HCT116 (cell line): ENCODE results near the gene LSM4. TPM values are rescaled to one million over a fixed set of nuclear protein-coding genes. Genes with fewer than 3 reads are reported as not detected.

Experiments used
- ATAC-seq: fragments of 200-7000 bp; cut with Tn5 transposase; 2 replicates; pipeline ENCODE4 v1.9.1; 2020; ENCODE audit warnings: mild to moderate bottlenecking, moderate library complexity
- BruUV-seq: library from RNA; stranded (reverse); fragments of 400-500 nt; replicated peaks from 2 replicates; lab custom pipeline; 2021; lab: Mats Ljungman, UMichigan
- CTCF ChIA-PET: fragments of 300-600 bp; sonication (Branson Sonifier 250); formaldehyde crosslinking; loops from one replicate; lab custom pipeline; 2021; ENCODE audit warnings: antibody characterized with exemption; lab: Charles Lee
- POLR2A ChIA-PET: fragments of 300-600, 350-600 bp; sonication (Branson Sonifier 250); formaldehyde crosslinking; loops from one replicate; lab custom pipeline; 2021; ENCODE audit warnings: antibody characterized with exemption; lab: Charles Lee
- RAD21 ChIA-PET, 2 experiments: fragments of 300-600 bp; sonication (Branson Sonifier 250); formaldehyde crosslinking; loops; one replicate each; lab custom pipeline; 2023; ENCODE audit warnings: low total read pairs in 2 of 2; ENCODE audit not compliant: uncharacterized antibody in 2 of 2, unreplicated experiment in 2 of 2, low non-redundant PET in 1 of 2; lab: Charles Lee
- DNase-seq: peaks from one replicate; pipeline ENCODE4 v3.0.0-alpha.2; 2010; ENCODE audit warnings: low read depth, low spot score
- H2AFZ ChIP-seq: fragments of 200-600 bp; shearing (Covaris generic), sonication (generic); 2 replicates; pipeline ENCODE4 v1.6.1; 2017; ENCODE audit warnings: low read depth, mixed run types, mixed read lengths, antibody characterized with exemption, low read length; ENCODE audit not compliant: poor library complexity, severe bottlenecking
- H3K27ac ChIP-seq: 2 replicates; pipeline ENCODE4 v1.5.1; 2012; ENCODE audit warnings: low read depth, low read length
- H3K27me3 ChIP-seq: fragments of 200-600 bp; sonication (generic); 2 replicates; pipeline ENCODE4 v1.6.1; 2016; ENCODE audit warnings: mixed run types, low read length, mixed read lengths; ENCODE audit not compliant: insufficient read depth
- H3K36me3 ChIP-seq, 2 experiments: fragments of 200-500 bp in 1 of 2; fragments of 200-600 bp in 1 of 2; sonication (Bioruptor generic) in 1 of 2; sonication (generic) in 1 of 2; 2 replicates each; pipeline versions ENCODE4 v1.5.1 to v1.6.1; 2014 to 2016; ENCODE audit warnings: low read length in 2 of 2, inconsistent platforms in 1 of 2, mixed read lengths in 1 of 2, mixed run types in 1 of 2; ENCODE audit not compliant: insufficient read depth in 2 of 2, control insufficient read depth in 1 of 2
- H3K4me1 ChIP-seq, 2 experiments: fragments of 200-600 bp in 1 of 2; sonication (generic) in 1 of 2; 2 replicates each; pipeline versions ENCODE4 v1.5.1 to v1.6.1; 2012 to 2017; ENCODE audit warnings: low read length in 2 of 2, inconsistent platforms in 1 of 2, mild to moderate bottlenecking in 1 of 2, mixed read lengths in 1 of 2, mixed run types in 1 of 2, moderate library complexity in 1 of 2; ENCODE audit not compliant: insufficient read depth in 2 of 2, control insufficient read depth in 1 of 2
- H3K4me2 ChIP-seq: fragments of 200-600 bp; sonication (generic); 2 replicates; pipeline ENCODE4 v1.6.1; 2017; ENCODE audit warnings: mixed run types, low read length, mixed read lengths
- H3K4me3 ChIP-seq, 2 experiments: fragments of 200-600 bp in 1 of 2; sonication (generic) in 1 of 2; replicated peaks in 1 of 2; 2 replicates each; pipeline ENCODE4 v1.5.1; 2011 to 2016; ENCODE audit warnings: low read length in 2 of 2, control low read depth in 1 of 2, low read depth in 1 of 2, mild to moderate bottlenecking in 1 of 2, mixed read lengths in 1 of 2, mixed run types in 1 of 2
- H3K79me2 ChIP-seq: fragments of 200-600 bp; sonication (generic); 2 replicates; pipeline ENCODE4 v1.6.1; 2017; ENCODE audit warnings: mild to moderate bottlenecking, mixed run types, low read length, moderate library complexity, mixed read lengths; ENCODE audit not compliant: insufficient read depth
- H3K9ac ChIP-seq: fragments of 200-600 bp; sonication (generic); 2 replicates; pipeline ENCODE4 v1.6.1; 2016; ENCODE audit warnings: low read length, mixed read lengths
- H3K9me2 ChIP-seq: fragments of 200-600 bp; sonication (generic), shearing (Covaris generic); 2 replicates; pipeline ENCODE4 v1.6.1; 2017; ENCODE audit warnings: mixed run types, mild to moderate bottlenecking, moderate library complexity; ENCODE audit not compliant: insufficient read depth
- H3K9me3 ChIP-seq, 2 experiments: fragments of 200-500 bp in 1 of 2; fragments of 200-600 bp in 1 of 2; sonication (Bioruptor generic) in 1 of 2; sonication (generic) in 1 of 2; 2 replicates each; pipeline ENCODE4 v1.6.1; 2014 to 2017; ENCODE audit warnings: low read length in 2 of 2, mixed read lengths in 2 of 2, inconsistent platforms in 1 of 2, low read depth in 1 of 2, mild to moderate bottlenecking in 1 of 2, mixed run types in 1 of 2, moderate library complexity in 1 of 2; ENCODE audit not compliant: control insufficient read depth in 1 of 2, insufficient read depth in 1 of 2
- H4K20me1 ChIP-seq: fragments of 200-600 bp; sonication (generic), shearing (Covaris generic); 2 replicates; pipeline ENCODE4 v1.6.1; 2017; ENCODE audit warnings: mixed run types, mild to moderate bottlenecking, moderate library complexity; ENCODE audit not compliant: insufficient read depth
- EGR1 ChIP-seq: IDR thresholded peaks from 2 replicates; pipeline ENCODE4 v1.6.1; 2012; ENCODE audit warnings: low read depth
- ELF1 ChIP-seq: IDR thresholded peaks from 2 replicates; pipeline ENCODE4 v1.6.1; 2012; ENCODE audit warnings: low read depth, borderline replicate concordance
- EZH2phosphoT487 ChIP-seq: fragments of 200-600 bp; IDR thresholded peaks from 2 replicates; pipeline ENCODE4 v1.6.1; 2018; ENCODE audit warnings: antibody characterized with exemption, borderline replicate concordance
- MAX ChIP-seq: IDR thresholded peaks from 2 replicates; pipeline ENCODE4 v1.6.1; 2012
- POLR2A ChIP-seq: IDR thresholded peaks from 2 replicates; pipeline ENCODE4 v1.7.0; 2011; ENCODE audit warnings: borderline replicate concordance; ENCODE audit not compliant: insufficient read depth, insufficient read length; ENCODE audit errors: extremely low read depth
- POLR2AphosphoS5 ChIP-seq: IDR thresholded peaks from 2 replicates; pipeline ENCODE4 v1.6.1; 2011; ENCODE audit warnings: mild to moderate bottlenecking, low read depth, low read length, moderate library complexity
- RAD21 ChIP-seq: IDR thresholded peaks from 2 replicates; pipeline ENCODE4 v1.6.1; 2012; ENCODE audit warnings: low read depth, mild to moderate bottlenecking
- REST ChIP-seq: IDR thresholded peaks from 2 replicates; pipeline ENCODE4 v1.6.1; 2012; ENCODE audit warnings: low read depth
- SRF ChIP-seq: IDR thresholded peaks from 2 replicates; pipeline ENCODE4 v1.6.1; 2012; ENCODE audit warnings: low read depth
- TCF7L2 ChIP-seq: IDR thresholded peaks from 2 replicates; pipeline ENCODE4 v1.7.0; 2011; ENCODE audit warnings: borderline replicate concordance, inconsistent platforms; ENCODE audit not compliant: insufficient read depth, insufficient read length; ENCODE audit errors: extremely low read depth
- YY1 ChIP-seq: IDR thresholded peaks from 2 replicates; pipeline ENCODE4 v1.6.1; 2011; ENCODE audit warnings: low read length, low read depth, moderate library complexity, mild to moderate bottlenecking; ENCODE audit not compliant: insufficient replicate concordance; ENCODE audit errors: extremely low read depth
- intact Hi-C: fragments of 100-400 bp; cut with micrococcal nuclease; formaldehyde crosslinking; loops from 2 replicates; pipeline ENCODE4 v1.10.0; 2022
- total RNA-seq: library from RNA; stranded (reverse); gene quantifications from one replicate; pipeline ENCODE4 v1.2.1, GENCODE V29; 2021; ENCODE audit not compliant: unreplicated experiment
- TF ChIP-seq, protein P1 (sequence below): IDR thresholded peaks from 2 replicates; pipeline ENCODE4 v1.6.1; 2011; ENCODE audit warnings: mild to moderate bottlenecking, low read length, moderate library complexity; ENCODE audit not compliant: insufficient replicate concordance; ENCODE audit errors: extremely low read depth

The LSM4 gene
- total RNA-seq, 1 experiment from 2014 or later = 400 TPM

- no peaks in the 10 kb centered on the region for H3K79me2 ChIP-seq
- no peak for ATAC-seq
- no peak for DNase-seq
- H3K9ac ChIP-seq = no peak overlapping the region
- H4K20me1 ChIP-seq = no peaks in the 10 kb centered on the region
- RAD21 ChIA-PET = no interaction called here
- POLR2A ChIA-PET = no interaction called here
- TF ChIP-seq TCF7L2 (no peak), MAX (no peak), YY1 (no peak), REST (no peak), POLR2A (no peak), ELF1 (no peak), RAD21 (no peak), EZH2phosphoT487 (no peak), EGR1 (no peak), POLR2AphosphoS5 (no peak), SRF (no peak)
- TF ChIP-seq, protein P1, sequence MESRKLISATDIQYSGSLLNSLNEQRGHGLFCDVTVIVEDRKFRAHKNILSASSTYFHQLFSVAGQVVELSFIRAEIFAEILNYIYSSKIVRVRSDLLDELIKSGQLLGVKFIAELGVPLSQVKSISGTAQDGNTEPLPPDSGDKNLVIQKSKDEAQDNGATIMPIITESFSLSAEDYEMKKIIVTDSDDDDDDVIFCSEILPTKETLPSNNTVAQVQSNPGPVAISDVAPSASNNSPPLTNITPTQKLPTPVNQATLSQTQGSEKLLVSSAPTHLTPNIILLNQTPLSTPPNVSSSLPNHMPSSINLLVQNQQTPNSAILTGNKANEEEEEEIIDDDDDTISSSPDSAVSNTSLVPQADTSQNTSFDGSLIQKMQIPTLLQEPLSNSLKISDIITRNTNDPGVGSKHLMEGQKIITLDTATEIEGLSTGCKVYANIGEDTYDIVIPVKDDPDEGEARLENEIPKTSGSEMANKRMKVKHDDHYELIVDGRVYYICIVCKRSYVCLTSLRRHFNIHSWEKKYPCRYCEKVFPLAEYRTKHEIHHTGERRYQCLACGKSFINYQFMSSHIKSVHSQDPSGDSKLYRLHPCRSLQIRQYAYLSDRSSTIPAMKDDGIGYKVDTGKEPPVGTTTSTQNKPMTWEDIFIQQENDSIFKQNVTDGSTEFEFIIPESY = no peak
- no peaks in the 10 kb centered on the region for H3K9me3 ChIP-seq
- H2AFZ ChIP-seq = no peak overlapping the region
- CTCF ChIA-PET = no interaction called here
- H3K9me2 ChIP-seq = no peaks in the 10 kb centered on the region
- H3K4me1 ChIP-seq = peaks cover 0 to under 1% of the 10 kb centered on the region in 2 experiments; a peak in 2 of 4 replicates
- H3K4me2 ChIP-seq = no peak overlapping the region
- intact Hi-C loops = no loop called here
- H3K4me3 ChIP-seq = no peak overlapping the region
- BruUV-seq = no TSS peak
- H3K36me3 ChIP-seq = no peaks in the 10 kb centered on the region
- H3K27ac ChIP-seq = no peak overlapping the region
- no peaks in the 10 kb centered on the region for H3K27me3 ChIP-seq
Observed at GRCh38 chr19:18266771-18267686, 55.8 kb downstream of the LSM4 start.
